RWPE2 (cell line): ENCODE results near the gene NECTIN2.

Source experiments
- ATAC-seq: fragments of 200-7000 bp; cut with Tn5 transposase; 3 replicates; pipeline ENCODE4 v1.9.1; 2021; ENCODE audit warnings: low read depth
- DNase-seq: peaks from one replicate; pipeline ENCODE4 v3.0.0-alpha.2; 2020; ENCODE audit warnings: low spot score
- H3K27ac ChIP-seq: fragments of 450-650 bp; 2 replicates; pipeline ENCODE4 v1.5.1; 2017; ENCODE audit warnings: mild to moderate bottlenecking; ENCODE audit not compliant: poor library complexity, severe bottlenecking
- H3K27me3 ChIP-seq: fragments of 250-450 bp; sonication (Bioruptor Pico); 2 replicates; pipeline ENCODE4 v1.5.1; 2021; ENCODE audit warnings: mild to moderate bottlenecking, moderate library complexity; ENCODE audit not compliant: insufficient read depth, poor library complexity, severe bottlenecking
- H3K36me3 ChIP-seq: fragments of 250-450 bp; sonication (Bioruptor Pico); 2 replicates; pipeline ENCODE4 v1.5.1; 2020; ENCODE audit warnings: low read depth, mild to moderate bottlenecking, moderate library complexity
- H3K4me1 ChIP-seq: fragments of 250-450 bp; sonication (Bioruptor Pico); 2 replicates; pipeline ENCODE4 v1.5.1; 2021; ENCODE audit warnings: mild to moderate bottlenecking, moderate library complexity; ENCODE audit not compliant: insufficient read depth, poor library complexity, severe bottlenecking
- H3K4me3 ChIP-seq: fragments of 250-450 bp; sonication (Bioruptor Pico); 2 replicates; pipeline ENCODE4 v1.5.1; 2021; ENCODE audit warnings: mild to moderate bottlenecking, moderate library complexity; ENCODE audit not compliant: severe bottlenecking
- H3K9me3 ChIP-seq: fragments of 250-450 bp; sonication (Bioruptor Pico); 2 replicates; pipeline ENCODE4 v1.5.1; 2021; ENCODE audit warnings: mild to moderate bottlenecking, moderate library complexity; ENCODE audit not compliant: severe bottlenecking
- CTCF ChIP-seq: fragments of 450-650 bp; IDR thresholded peaks from one replicate; pipeline ENCODE4 v1.5.1; 2017; ENCODE audit warnings: mild to moderate bottlenecking, moderate library complexity; ENCODE audit not compliant: poor library complexity, severe bottlenecking

The NECTIN2 gene

GRCh38 chr19:44894052-44894400, 47.9 kb downstream of the NECTIN2 start:
- H3K27ac ChIP-seq: no peak overlapping the region
- H3K4me1 ChIP-seq: peaks cover 6% of the 10 kb centered on the region
- no peak overlapping the region for H3K4me3 ChIP-seq
- no peak for DNase-seq
- no peak for TF ChIP-seq CTCF
- no peak for ATAC-seq
- H3K36me3 ChIP-seq: peaks cover 57% of the 10 kb centered on the region
- H3K9me3 ChIP-seq: no peaks in the 10 kb centered on the region
- H3K27me3 ChIP-seq: no peaks in the 10 kb centered on the region

GRCh38 chr19:44894946-44895345, 48.8 kb downstream of the NECTIN2 start:
- H3K36me3 ChIP-seq: peaks cover 64% of the 10 kb centered on the region
- no peaks in the 10 kb centered on the region for H3K27me3 ChIP-seq
- no peak for TF ChIP-seq CTCF
- peaks cover 1% of the 10 kb centered on the region for H3K4me1 ChIP-seq
- no peaks in the 10 kb centered on the region for H3K9me3 ChIP-seq
- no peak for DNase-seq
- H3K4me3 ChIP-seq: no peak overlapping the region
- H3K27ac ChIP-seq: no peak overlapping the region
- ATAC-seq: no peak

GRCh38 chr19:44897835-44898234, 51.7 kb downstream of the NECTIN2 start:
- no peaks in the 10 kb centered on the region for H3K4me1 ChIP-seq
- H3K36me3 ChIP-seq: peaks cover 86% of the 10 kb centered on the region
- no peak overlapping the region for H3K4me3 ChIP-seq
- H3K27ac ChIP-seq: no peak overlapping the region
- DNase-seq (no peak), ATAC-seq (no peak)
- no peak for TF ChIP-seq CTCF
- no peaks in the 10 kb centered on the region for H3K9me3 ChIP-seq
- H3K27me3 ChIP-seq: no peaks in the 10 kb centered on the region

- no peak for TF ChIP-seq CTCF
- Histone ChIP-seq H3K4me3 (no peak overlapping the region), H3K4me1 (no peaks in the 10 kb centered on the region), H3K27ac (no peak overlapping the region), H3K27me3 (no peaks in the 10 kb centered on the region), H3K36me3 (peaks cover 63% of the 10 kb centered on the region), H3K9me3 (no peaks in the 10 kb centered on the region)
- ATAC-seq (no peak), DNase-seq (no peak)
Measured at GRCh38 chr19:44900328-44901244, 54.5 kb downstream of the NECTIN2 start.

GRCh38 chr19:44903216-44903601, 57.1 kb downstream of the NECTIN2 start:
- ATAC-seq: no peak
- no peak overlapping the region for H3K27ac ChIP-seq
- H3K4me3 ChIP-seq: no peak overlapping the region
- H3K9me3 ChIP-seq: no peaks in the 10 kb centered on the region
- peaks cover 42% of the 10 kb centered on the region for H3K36me3 ChIP-seq
- TF ChIP-seq CTCF: no peak
- DNase-seq: no peak
- no peaks in the 10 kb centered on the region for H3K27me3 ChIP-seq
- H3K4me1 ChIP-seq: no peaks in the 10 kb centered on the region
